SK-N-SH (cell line): ENCODE data around the gene UBTFL1. TPM values are rescaled to one million over a fixed set of nuclear protein-coding genes. Genes with fewer than 3 reads are reported as not detected.
"Not testable (repeated sequence)": the region's sequence is repeated elsewhere in the genome, so short reads cannot be mapped to it uniquely, and the experiment has no call there.

Source experiments
- CTCF ChIA-PET: fragments of 300-600, 350-600 bp; formaldehyde crosslinking; extraction: SDS; loops from one replicate; lab custom pipeline; 2021; lab: Yijun Ruan, JAX
- POLR2A ChIA-PET: fragments of 350-600 bp; sonication (Branson Sonifier 250); formaldehyde crosslinking; extraction: SDS; loops from one replicate; lab custom pipeline; 2020; ENCODE audit warnings: antibody characterized with exemption, inconsistent platforms; lab: Yijun Ruan, JAX
- DNase-seq: peaks from one replicate; pipeline ENCODE4 v3.0.0; 2012
- H2AFZ ChIP-seq: fragments of 200-600 bp; sonication (generic); 2 replicates; pipeline ENCODE4 v1.8.1; 2016; ENCODE audit warnings: antibody characterized with exemption, mild to moderate bottlenecking, low read depth
- H3F3A ChIP-seq: fragments of 200-600 bp; sonication (generic); replicated peaks from 2 replicates; pipeline ENCODE3; 2016; ENCODE audit warnings: antibody characterized with exemption, mild to moderate bottlenecking; ENCODE audit not compliant: insufficient read depth
- H3K27ac ChIP-seq, 2 experiments: fragments of 200-500 bp in 1 of 2; fragments of 200-600 bp in 1 of 2; sonication (Bioruptor generic) in 1 of 2; sonication (generic), shearing (Covaris generic) in 1 of 2; 2 replicates each; pipeline versions ENCODE4 v1.5.1 to v1.6.1; 2014 to 2016; ENCODE audit warnings: low read depth in 2 of 2, inconsistent platforms in 1 of 2, low read length in 1 of 2, mild to moderate bottlenecking in 1 of 2, mixed read lengths in 1 of 2
- H3K27me3 ChIP-seq: fragments of 200-600 bp; sonication (generic), shearing (Covaris generic); 2 replicates; pipeline ENCODE4 v1.6.1; 2016; ENCODE audit warnings: mixed run types; ENCODE audit not compliant: insufficient read depth
- H3K36me3 ChIP-seq, 2 experiments: fragments of 200-500 bp in 1 of 2; fragments of 200-600 bp in 1 of 2; sonication (Bioruptor generic) in 1 of 2; sonication (generic) in 1 of 2; replicated peaks in 1 of 2; 2 replicates each; pipeline versions ENCODE3 to v1.5.1; 2014 to 2016; ENCODE audit warnings: low read length in 1 of 2, mild to moderate bottlenecking in 1 of 2; ENCODE audit not compliant: insufficient read depth in 2 of 2, control insufficient read depth in 1 of 2
- H3K4me1 ChIP-seq, 2 experiments: fragments of 200-500 bp in 1 of 2; fragments of 200-600 bp in 1 of 2; sonication (Bioruptor generic) in 1 of 2; sonication (generic), shearing (Covaris generic) in 1 of 2; 2 replicates each; pipeline versions ENCODE4 v1.5.1 to v1.6.1; 2014 to 2016; ENCODE audit warnings: low read depth in 1 of 2, low read length in 1 of 2, mixed run types in 1 of 2; ENCODE audit not compliant: insufficient read depth in 2 of 2, control insufficient read depth in 1 of 2
- H3K4me2 ChIP-seq: fragments of 200-600 bp; sonication (generic), shearing (Covaris generic); 2 replicates; pipeline ENCODE4 v1.6.1; 2017; ENCODE audit warnings: mixed run types
- H3K4me3 ChIP-seq, 2 experiments: fragments of 200-500 bp in 1 of 2; fragments of 200-600 bp in 1 of 2; sonication (Bioruptor generic) in 1 of 2; sonication (generic), shearing (Covaris generic) in 1 of 2; 2 replicates each; pipeline versions ENCODE4 v1.5.1 to v1.8.1; 2014 to 2016; ENCODE audit warnings: low read depth in 2 of 2, inconsistent platforms in 1 of 2, low read length in 1 of 2, mild to moderate bottlenecking in 1 of 2, mixed read lengths in 1 of 2, moderate library complexity in 1 of 2
- H3K79me2 ChIP-seq: fragments of 200-600 bp; sonication (generic); 2 replicates; pipeline ENCODE4 v1.8.1; 2017; ENCODE audit warnings: mild to moderate bottlenecking; ENCODE audit not compliant: insufficient read depth
- H3K9ac ChIP-seq: fragments of 200-600 bp; sonication (generic); 2 replicates; pipeline ENCODE4 v1.6.1; 2017; ENCODE audit warnings: mixed run types
- H3K9me2 ChIP-seq: fragments of 200-600 bp; sonication (generic); 2 replicates; pipeline ENCODE4 v1.6.1; 2017; ENCODE audit warnings: mixed run types
- H3K9me3 ChIP-seq: fragments of 200-600 bp; sonication (generic); 2 replicates; pipeline ENCODE4 v1.6.1; 2017; ENCODE audit warnings: mixed run types, mild to moderate bottlenecking, moderate library complexity
- H4K20me1 ChIP-seq: fragments of 200-600 bp; sonication (generic); 2 replicates; pipeline ENCODE4 v1.6.1; 2017; ENCODE audit warnings: mild to moderate bottlenecking, mixed run types; ENCODE audit not compliant: insufficient read depth
- WGBS: methylation state at CpG from one replicate; pipeline ENCODE4 v1.1.6; 2017; ENCODE audit warnings: low lambda C conversion rate; 5-methylcytosine and 5-hydroxymethylcytosine counted together
- polyA plus RNA-seq, 3 experiments: library from polyadenylated mRNA; depleted of rRNA; stranded (reverse); fragments of >200 nt; gene quantifications; 2 replicates each; pipeline ENCODE4 v1.2.3, GENCODE V29; 2012

The UBTFL1 gene, protein sequence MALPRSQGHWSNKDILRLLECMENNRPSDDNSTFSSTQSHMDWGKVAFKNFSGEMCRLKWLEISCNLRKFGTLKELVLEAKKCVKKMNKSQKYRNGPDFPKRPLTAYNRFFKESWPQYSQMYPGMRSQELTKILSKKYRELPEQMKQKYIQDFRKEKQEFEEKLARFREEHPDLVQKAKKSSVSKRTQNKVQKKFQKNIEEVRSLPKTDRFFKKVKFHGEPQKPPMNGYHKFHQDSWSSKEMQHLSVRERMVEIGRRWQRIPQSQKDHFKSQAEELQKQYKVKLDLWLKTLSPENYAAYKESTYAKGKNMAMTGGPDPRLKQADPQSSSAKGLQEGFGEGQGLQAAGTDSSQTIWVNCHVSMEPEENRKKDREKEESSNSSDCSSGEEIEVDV
- not detected in 2 replicates for polyA plus RNA-seq (2012; rRNA removed)
- polyA plus RNA-seq (2012; cell fraction: cytosol; rRNA removed): not detected in 2 replicates
- polyA plus RNA-seq (2012; cell fraction: nucleus; rRNA removed): not detected in 2 replicates

DNA sequence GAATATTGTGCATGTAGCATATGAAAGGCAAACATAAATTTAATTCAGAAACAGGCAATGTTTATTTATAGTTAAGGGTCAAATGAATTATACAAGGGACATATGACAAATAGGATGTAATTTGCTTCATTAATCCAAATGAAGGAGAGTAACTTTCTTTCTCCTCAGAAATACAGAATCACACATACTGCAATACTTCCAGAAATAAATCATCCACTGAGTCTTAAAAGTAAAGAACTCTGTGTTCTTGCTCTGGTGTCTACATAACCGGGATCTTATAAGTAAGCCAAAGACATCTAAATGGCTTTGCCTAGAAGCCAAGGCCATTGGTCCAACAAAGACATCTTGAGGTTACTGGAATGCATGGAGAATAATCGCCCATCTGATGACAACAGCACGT is at the start of gene UBTFL1:
Gene UBTFL1, plus strand, starts transcription at position 301 of the 400 bp plus-strand sequence. Its CDS starts 0 bp downstream, at position 301.
- H3K9me3 ChIP-seq, H3K4me2 ChIP-seq, H3F3A ChIP-seq, H3K4me3 ChIP-seq, H3K9ac ChIP-seq, H2AFZ ChIP-seq, H3K79me2 ChIP-seq, H3K9me2 ChIP-seq, DNase-seq, POLR2A ChIA-PET, H4K20me1 ChIP-seq, H3K36me3 ChIP-seq, CTCF ChIA-PET, H3K27ac ChIP-seq, H3K27me3 ChIP-seq, H3K4me1 ChIP-seq: not testable (repeated sequence)
- WGBS: 50% methylated on average over 2 of the region's 3 CpGs

DNA sequence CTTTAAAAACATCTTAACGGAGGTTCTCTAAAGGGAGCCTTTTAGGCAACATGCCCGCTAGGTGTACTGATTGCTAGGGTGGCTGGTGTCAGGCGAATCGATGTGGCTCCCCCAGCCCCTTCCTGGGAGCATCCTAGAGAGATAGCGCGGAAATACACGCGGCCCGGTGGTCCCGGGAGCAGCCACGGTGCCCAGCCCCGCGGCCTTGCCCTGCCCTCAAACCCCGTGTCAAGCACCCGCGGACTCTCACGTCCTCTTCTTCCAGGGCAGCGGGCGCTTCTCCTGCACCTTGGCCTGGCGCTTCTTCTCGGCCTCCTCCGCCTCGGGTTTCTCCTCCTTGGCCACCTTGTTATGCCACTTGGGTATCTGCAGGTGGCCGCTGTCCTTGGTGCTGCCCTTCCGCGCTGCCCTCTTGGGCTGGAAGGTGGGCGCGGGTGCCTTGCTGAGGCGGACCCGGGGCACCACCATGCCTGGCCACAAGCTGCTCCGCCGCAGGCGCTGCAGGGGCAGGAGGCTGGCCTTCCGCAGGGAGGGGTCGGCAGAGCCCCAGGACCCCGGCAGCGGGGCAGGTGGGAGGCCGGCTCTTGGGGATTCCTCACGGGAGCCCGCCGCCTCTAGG is 34.0 kb upstream of the UBTFL1 start:
- H3K36me3 ChIP-seq, CTCF ChIA-PET, DNase-seq, H3K4me1 ChIP-seq, H3F3A ChIP-seq, H3K4me3 ChIP-seq, H3K9ac ChIP-seq, POLR2A ChIA-PET, H3K9me3 ChIP-seq, H3K4me2 ChIP-seq, H2AFZ ChIP-seq, H3K9me2 ChIP-seq, H3K27ac ChIP-seq, H3K27me3 ChIP-seq, H4K20me1 ChIP-seq, H3K79me2 ChIP-seq: not testable (repeated sequence)
- WGBS: 68% methylated on average over 6 of the region's 41 CpGs

DNA sequence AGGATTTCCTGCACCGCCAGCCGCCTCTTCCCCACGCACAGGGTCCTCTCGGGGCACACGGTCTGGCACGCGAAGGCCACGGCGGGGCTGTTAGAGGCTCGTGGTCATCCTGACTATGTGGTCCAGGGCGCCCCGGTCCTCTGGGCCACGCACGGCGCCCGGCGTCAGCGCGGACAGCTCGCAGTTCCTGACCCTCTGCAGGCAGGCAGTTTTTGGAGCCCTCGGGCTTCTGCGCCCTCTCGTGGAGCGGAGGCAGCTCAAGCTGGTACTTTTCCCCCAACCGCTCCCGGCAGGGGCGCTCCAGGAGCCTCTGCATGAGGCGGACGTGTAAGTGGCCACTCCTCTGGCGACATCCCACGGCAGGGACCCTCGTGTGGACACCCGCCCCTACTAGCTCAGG is 33.4 kb upstream of the UBTFL1 start:
- H3K4me1 ChIP-seq, H2AFZ ChIP-seq, H3K9me3 ChIP-seq, H3K4me2 ChIP-seq, H3K27ac ChIP-seq, CTCF ChIA-PET, DNase-seq, H4K20me1 ChIP-seq, H3K9ac ChIP-seq, H3K27me3 ChIP-seq, H3K4me3 ChIP-seq, H3K79me2 ChIP-seq, H3K9me2 ChIP-seq, H3K36me3 ChIP-seq, H3F3A ChIP-seq, POLR2A ChIA-PET: not testable (repeated sequence)
- no CpG with 5 or more reads among the region's 33 CpGs for WGBS

DNA sequence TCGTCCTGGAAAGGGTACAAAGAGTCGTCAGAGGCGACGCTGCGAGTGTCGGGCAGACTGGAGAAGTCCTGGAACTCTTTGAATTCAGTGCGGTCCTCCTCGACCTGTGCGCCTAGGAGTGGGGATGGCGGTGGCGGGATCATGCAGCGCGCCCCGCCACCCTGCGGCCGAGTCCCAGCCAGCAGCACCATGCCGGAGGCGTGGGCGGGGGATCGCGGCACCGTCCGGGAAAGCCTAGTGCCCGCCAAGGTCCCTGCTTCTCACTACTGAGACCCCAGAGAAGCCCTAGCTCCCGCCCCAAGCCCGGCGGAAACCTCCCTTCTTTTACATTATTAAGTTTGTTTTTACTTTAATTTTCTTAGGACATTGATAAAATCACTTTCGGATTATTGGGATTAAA is 32.2 kb upstream of the UBTFL1 start:
- H3K79me2 ChIP-seq, H3K27ac ChIP-seq, H3K36me3 ChIP-seq, H4K20me1 ChIP-seq, H3K9ac ChIP-seq, H3K27me3 ChIP-seq, H2AFZ ChIP-seq, H3F3A ChIP-seq, H3K9me3 ChIP-seq, H3K4me3 ChIP-seq, H3K4me2 ChIP-seq, CTCF ChIA-PET, POLR2A ChIA-PET, H3K9me2 ChIP-seq, DNase-seq, H3K4me1 ChIP-seq: not testable (repeated sequence)
- 68% methylated on average over 13 of the region's 28 CpGs for WGBS

DNA sequence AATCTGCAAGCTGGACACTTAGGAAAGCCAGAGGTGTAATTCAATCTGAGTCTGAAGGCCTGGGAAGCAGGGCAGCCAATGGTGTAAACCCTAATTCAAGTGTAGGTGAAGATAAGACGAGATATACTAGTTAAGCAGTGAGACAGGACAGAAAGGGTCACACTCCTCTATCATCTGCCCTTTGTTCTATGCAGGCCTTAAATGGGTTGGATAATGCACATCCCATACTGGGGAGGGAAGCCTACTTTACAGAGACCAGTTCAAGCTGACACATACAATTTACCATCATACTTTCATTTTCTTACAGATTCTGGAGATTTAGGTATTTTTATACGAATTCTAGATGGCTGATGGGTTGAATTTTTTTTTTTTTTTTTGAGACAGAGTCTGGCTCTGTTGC is 3.0 kb downstream of the UBTFL1 start:
- H4K20me1 ChIP-seq, CTCF ChIA-PET, H3K4me1 ChIP-seq, H3K79me2 ChIP-seq, H3K27me3 ChIP-seq, POLR2A ChIA-PET, H3K4me3 ChIP-seq, H3K9ac ChIP-seq, H3F3A ChIP-seq, H3K27ac ChIP-seq, H3K4me2 ChIP-seq, DNase-seq, H3K9me3 ChIP-seq, H3K9me2 ChIP-seq, H2AFZ ChIP-seq, H3K36me3 ChIP-seq: not testable (repeated sequence)
- WGBS: 0% methylated on average over 2 of the region's 2 CpGs

DNA sequence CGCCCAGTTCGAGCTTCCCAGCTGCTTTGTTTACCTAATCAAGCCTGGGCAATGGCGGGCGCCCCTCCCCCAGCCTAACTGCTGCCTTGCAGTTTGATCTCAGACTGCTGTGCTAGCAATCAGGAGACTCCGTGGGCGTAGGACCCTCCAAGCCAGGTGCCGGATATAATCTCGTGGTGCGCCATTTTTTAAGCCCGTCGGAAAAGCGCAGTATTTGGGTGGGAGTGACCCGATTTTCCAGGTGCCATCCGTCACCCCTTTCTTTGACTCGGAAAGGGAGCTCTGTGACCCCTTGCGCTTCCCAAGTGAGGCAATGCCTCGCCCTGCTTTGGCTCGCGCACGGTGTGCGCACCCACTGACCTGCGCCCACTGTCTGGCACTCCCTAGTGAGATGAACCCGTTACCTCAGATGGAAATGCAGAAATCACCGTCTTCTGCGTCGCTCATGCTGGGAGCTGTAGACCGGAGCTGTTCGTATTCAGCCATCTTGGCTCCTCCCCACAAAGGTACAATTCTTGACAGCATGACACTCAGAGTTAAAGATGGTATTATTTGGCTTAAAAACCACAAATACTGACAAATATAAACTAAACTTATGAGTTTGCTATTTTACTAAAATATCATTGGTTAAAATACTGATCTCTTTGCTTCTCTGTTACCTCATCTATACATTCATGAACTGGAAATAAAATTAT is 9.6 kb downstream of the UBTFL1 start:
- H3K36me3 ChIP-seq, H3K4me1 ChIP-seq, DNase-seq, H3K4me2 ChIP-seq, CTCF ChIA-PET, H2AFZ ChIP-seq, H3F3A ChIP-seq, H3K27ac ChIP-seq, H3K79me2 ChIP-seq, H3K4me3 ChIP-seq, POLR2A ChIA-PET, H3K9ac ChIP-seq, H3K9me3 ChIP-seq, H3K9me2 ChIP-seq, H3K27me3 ChIP-seq, H4K20me1 ChIP-seq: not testable (repeated sequence)
- WGBS: 96% methylated on average over 6 of the region's 28 CpGs
